IMR-90 (cell line): ENCODE results near the gene RAP2A. TPM values are rescaled to one million over a fixed set of nuclear protein-coding genes. Genes with fewer than 3 reads are reported as not detected.

Experiments
- ATAC-seq: fragments of 200-7000 bp; cut with Tn5 transposase; 2 replicates; pipeline ENCODE4 v1.9.1; 2020; ENCODE audit warnings: low read depth, mild to moderate bottlenecking, moderate library complexity
- BruUV-seq: library from RNA; stranded (reverse); fragments of 400-500 nt; replicated peaks from 2 replicates; lab custom pipeline; 2021; lab: Mats Ljungman, UMichigan
- CTCF ChIA-PET: fragments of 300-600 bp; formaldehyde crosslinking; extraction: SDS; loops from one replicate; lab custom pipeline; 2021; ENCODE audit warnings: antibody characterized with exemption; lab: Yijun Ruan, JAX
- POLR2A ChIA-PET: fragments of 300-600 bp; sonication (Branson Sonifier 250); formaldehyde crosslinking; loops from one replicate; lab custom pipeline; 2022; ENCODE audit warnings: antibody characterized with exemption; ENCODE audit not compliant: unreplicated experiment; lab: Charles Lee
- DNase-seq: peaks from one replicate; pipeline ENCODE4 v3.0.0; 2013
- H2AFZ ChIP-seq: replicated peaks from 2 replicates; pipeline ENCODE3; 2013; ENCODE audit warnings: low read length, mild to moderate bottlenecking; ENCODE audit not compliant: poor library complexity
- H2AK5ac ChIP-seq: 2 replicates; pipeline ENCODE4 v1.6.1; 2013; ENCODE audit warnings: low read depth, low read length, inconsistent platforms
- H2AK9ac ChIP-seq: replicated peaks from 2 replicates; pipeline ENCODE3; 2013; ENCODE audit warnings: mild to moderate bottlenecking, low read depth, low read length, moderate library complexity; ENCODE audit not compliant: poor library complexity
- H2BK120ac ChIP-seq: 2 replicates; pipeline ENCODE4 v1.6.1; 2013; ENCODE audit warnings: low read depth, low read length, inconsistent platforms
- H2BK15ac ChIP-seq: 3 replicates; pipeline ENCODE4 v1.6.1; 2013; ENCODE audit warnings: low read depth, low read length, inconsistent platforms
- H2BK20ac ChIP-seq: 2 replicates; pipeline ENCODE4 v1.6.1; 2013; ENCODE audit warnings: low read depth, mild to moderate bottlenecking, inconsistent platforms, low read length, moderate library complexity
- H2BK5ac ChIP-seq: 2 replicates; pipeline ENCODE4 v1.6.1; 2013; ENCODE audit warnings: mild to moderate bottlenecking, low read depth, low read length, inconsistent platforms; ENCODE audit not compliant: poor library complexity, severe bottlenecking
- H3K14ac ChIP-seq: replicated peaks from 2 replicates; pipeline ENCODE4 v1.6.1; 2013; ENCODE audit warnings: low read depth, low read length, inconsistent platforms
- H3K18ac ChIP-seq: 2 replicates; pipeline ENCODE4 v1.6.1; 2013; ENCODE audit warnings: low read depth, low read length, control low read depth
- H3K23ac ChIP-seq: 2 replicates; pipeline ENCODE4 v1.6.1; 2013; ENCODE audit warnings: low read depth, low read length, inconsistent platforms
- H3K27ac ChIP-seq: 2 replicates; pipeline ENCODE4 v1.5.1; 2013; ENCODE audit warnings: mild to moderate bottlenecking, control low read depth, low read length; ENCODE audit not compliant: insufficient read depth
- H3K27me3 ChIP-seq: 2 replicates; pipeline ENCODE4 v1.6.1; 2013; ENCODE audit warnings: low read length; ENCODE audit not compliant: control insufficient read depth, insufficient read depth
- H3K36me3 ChIP-seq: 2 replicates; pipeline ENCODE4 v1.6.1; 2013; ENCODE audit warnings: low read length, mixed read lengths; ENCODE audit not compliant: control insufficient read depth, insufficient read depth
- H3K4ac ChIP-seq: 2 replicates; pipeline ENCODE4 v1.6.1; 2013; ENCODE audit warnings: low read depth, low read length, inconsistent platforms
- H3K4me1 ChIP-seq: 2 replicates; pipeline ENCODE4 v1.6.1; 2013; ENCODE audit warnings: low read length, mixed read lengths; ENCODE audit not compliant: control insufficient read depth, insufficient read depth
- H3K4me2 ChIP-seq: 2 replicates; pipeline ENCODE4 v1.6.1; 2013; ENCODE audit warnings: low read depth, mild to moderate bottlenecking, control low read depth, low read length, moderate library complexity
- H3K4me3 ChIP-seq: 2 replicates; pipeline ENCODE4 v1.5.1; 2013; ENCODE audit warnings: low read depth, mild to moderate bottlenecking, control low read depth, low read length, moderate library complexity; ENCODE audit not compliant: insufficient read depth
- H3K56ac ChIP-seq: 2 replicates; pipeline ENCODE4 v1.6.1; 2013; ENCODE audit warnings: low read length, inconsistent platforms; ENCODE audit not compliant: insufficient read depth; ENCODE audit errors: extremely low read depth
- H3K79me1 ChIP-seq, 2 experiments: 2 replicates each; pipeline ENCODE4 v1.6.1; 2013; ENCODE audit warnings: low read length in 2 of 2, inconsistent platforms in 1 of 2, low read depth in 1 of 2
- H3K9ac ChIP-seq: 2 replicates; pipeline ENCODE4 v1.6.1; 2013; ENCODE audit warnings: low read depth, low read length, control low read depth
- H3K9me1 ChIP-seq: 2 replicates; pipeline ENCODE4 v1.6.1; 2013; ENCODE audit warnings: low read length, inconsistent platforms; ENCODE audit not compliant: insufficient read depth
- H3K9me3 ChIP-seq: 2 replicates; pipeline ENCODE4 v1.6.1; 2013; ENCODE audit warnings: low read length; ENCODE audit not compliant: control insufficient read depth, insufficient read depth
- H4K20me1 ChIP-seq: 2 replicates; pipeline ENCODE4 v1.6.1; 2013; ENCODE audit warnings: low read length, inconsistent platforms; ENCODE audit not compliant: insufficient read depth
- H4K5ac ChIP-seq: 2 replicates; pipeline ENCODE4 v1.6.1; 2013; ENCODE audit warnings: mild to moderate bottlenecking, low read depth, low read length, control low read depth
- H4K8ac ChIP-seq, 2 experiments: 2 replicates each; pipeline ENCODE4 v1.6.1; 2013; ENCODE audit warnings: low read depth in 2 of 2, low read length in 2 of 2, control low read depth in 1 of 2, inconsistent platforms in 1 of 2
- H4K91ac ChIP-seq: 2 replicates; pipeline ENCODE4 v1.6.1; 2013; ENCODE audit warnings: low read depth, low read length, inconsistent platforms; ENCODE audit not compliant: insufficient read depth
- CEBPB ChIP-seq: IDR thresholded peaks from 2 replicates; pipeline ENCODE4 v1.6.1; 2012; ENCODE audit warnings: low read depth, low read length, improper control_type of control experiment
- MXI1 ChIP-seq: IDR thresholded peaks from 2 replicates; pipeline ENCODE4 v1.6.1; 2012; ENCODE audit warnings: low read depth, mild to moderate bottlenecking, low read length, moderate library complexity, borderline replicate concordance
- WGBS, 2 experiments: methylation state at CpG; one replicate each; pipeline versions ENCODE4 v1.1.5 to v1.1.7; 2013; ENCODE audit warnings: missing lambda C conversion rate in 2 of 2; ENCODE audit not compliant: insufficient read length in 1 of 2; ENCODE audit errors: extremely low coverage in 2 of 2; 5-methylcytosine and 5-hydroxymethylcytosine counted together
- dilution Hi-C: fragments of 300-500 bp; cut with HindIII; formaldehyde crosslinking; loops from one replicate; pipeline ENCODE4 v1.14.3; 2018; ENCODE audit warnings: low sequenced_read_pairs; ENCODE audit not compliant: unreplicated experiment
- in situ Hi-C: fragments of 300-500 bp; cut with MboI; formaldehyde crosslinking; loops from 3 replicates; pipeline ENCODE4 v1.14.3; 2019; ENCODE audit warnings: low sequenced_read_pairs, inconsistent platforms, mixed read lengths
- intact Hi-C: fragments of 100-400 bp; cut with micrococcal nuclease; formaldehyde crosslinking; loops from 2 replicates; pipeline ENCODE4 v1.10.0; 2022
- polyA plus RNA-seq, 3 experiments: library from polyadenylated mRNA; depleted of rRNA; stranded (reverse); fragments of >200 nt; gene quantifications; 2 replicates each; pipeline ENCODE4 v1.2.3, GENCODE V29; 2012; ENCODE audit warnings: low replicate concordance in 1 of 3
- total RNA-seq: library from RNA; depleted of rRNA; stranded (reverse); fragments of >200 nt; gene quantifications from 2 replicates; pipeline ENCODE4 v1.2.3, GENCODE V29; 2012
- TF ChIP-seq, protein P1 (sequence below): conservative IDR thresholded peaks from 2 replicates; pipeline ENCODE4 v1.5.1; 2012; ENCODE audit warnings: mild to moderate bottlenecking, low read depth, low read length, improper control_type of control experiment

RAP2A gene
- total and polyA plus RNA-seq, 2 of the 4 experiments (the other 2 are of a cell fraction): 6.4 to 21.0 TPM

DNA sequence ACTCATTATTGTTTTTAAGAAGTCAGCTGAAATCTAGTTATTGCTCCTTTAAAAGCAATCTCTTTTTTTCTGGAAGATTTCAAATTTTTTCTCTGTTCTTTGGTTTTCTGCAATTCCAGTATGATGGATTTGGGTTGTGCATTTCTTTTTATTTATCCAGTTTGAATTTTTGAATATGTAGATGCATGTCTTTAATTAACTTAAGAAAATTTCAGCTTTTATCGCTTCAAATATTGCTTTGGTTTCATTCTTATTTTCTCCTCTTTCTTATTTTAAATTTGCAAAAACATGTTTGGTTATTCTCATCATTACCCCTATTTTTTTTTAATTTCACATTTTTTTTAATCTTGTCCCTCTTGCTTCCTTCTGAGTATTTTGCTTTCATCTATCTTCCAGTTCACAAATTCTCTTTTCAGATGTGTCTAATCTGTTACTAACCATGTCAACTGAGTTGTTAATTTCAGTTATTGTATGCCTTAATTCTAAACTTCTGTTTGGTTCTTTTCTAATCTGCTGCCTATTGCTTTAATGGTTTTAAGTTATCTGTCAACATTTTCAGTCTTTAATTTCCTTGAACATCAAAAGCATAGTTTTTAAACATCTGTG is 56.8 kb downstream of the RAP2A start:
- no peak overlapping the region for H4K5ac ChIP-seq
- H3K79me1 ChIP-seq: no peaks in the 10 kb centered on the region
- H3K9me3 ChIP-seq: no peaks in the 10 kb centered on the region
- H2BK20ac ChIP-seq: no peak overlapping the region
- TF ChIP-seq MXI1 (no peak), CEBPB (no peak)
- TF ChIP-seq, protein P1, sequence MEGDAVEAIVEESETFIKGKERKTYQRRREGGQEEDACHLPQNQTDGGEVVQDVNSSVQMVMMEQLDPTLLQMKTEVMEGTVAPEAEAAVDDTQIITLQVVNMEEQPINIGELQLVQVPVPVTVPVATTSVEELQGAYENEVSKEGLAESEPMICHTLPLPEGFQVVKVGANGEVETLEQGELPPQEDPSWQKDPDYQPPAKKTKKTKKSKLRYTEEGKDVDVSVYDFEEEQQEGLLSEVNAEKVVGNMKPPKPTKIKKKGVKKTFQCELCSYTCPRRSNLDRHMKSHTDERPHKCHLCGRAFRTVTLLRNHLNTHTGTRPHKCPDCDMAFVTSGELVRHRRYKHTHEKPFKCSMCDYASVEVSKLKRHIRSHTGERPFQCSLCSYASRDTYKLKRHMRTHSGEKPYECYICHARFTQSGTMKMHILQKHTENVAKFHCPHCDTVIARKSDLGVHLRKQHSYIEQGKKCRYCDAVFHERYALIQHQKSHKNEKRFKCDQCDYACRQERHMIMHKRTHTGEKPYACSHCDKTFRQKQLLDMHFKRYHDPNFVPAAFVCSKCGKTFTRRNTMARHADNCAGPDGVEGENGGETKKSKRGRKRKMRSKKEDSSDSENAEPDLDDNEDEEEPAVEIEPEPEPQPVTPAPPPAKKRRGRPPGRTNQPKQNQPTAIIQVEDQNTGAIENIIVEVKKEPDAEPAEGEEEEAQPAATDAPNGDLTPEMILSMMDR: no peak
- ChIA-PET CTCF (no interaction called here), POLR2A (no interaction called here)
- no peak overlapping the region for H3K4me2 ChIP-seq
- H2BK5ac ChIP-seq: no peak overlapping the region
- no peak overlapping the region for H2BK120ac ChIP-seq
- DNase-seq (no peak), ATAC-seq (no peak)
- no peak overlapping the region for H2AK9ac ChIP-seq
- intact Hi-C loops: no loop called here
- H3K4me3 ChIP-seq: no peak overlapping the region
- no peak overlapping the region for H3K27ac ChIP-seq
- no CpG with 5 or more reads among the region's 1 CpG for WGBS, 2 experiments
- no peak overlapping the region for H3K9ac ChIP-seq
- no peaks in the 10 kb centered on the region for H3K4me1 ChIP-seq
- no peak overlapping the region for H2BK15ac ChIP-seq
- in situ Hi-C loops: no loop called here
- H4K91ac ChIP-seq: no peak overlapping the region
- no peak overlapping the region for H3K4ac ChIP-seq
- no peaks in the 10 kb centered on the region for H4K20me1 ChIP-seq
- no peak overlapping the region for H3K56ac ChIP-seq
- no peak overlapping the region for H2AK5ac ChIP-seq
- no peaks in the 10 kb centered on the region for H3K36me3 ChIP-seq
- BruUV-seq: no TSS peak
- no peak overlapping the region for H3K18ac ChIP-seq
- no peaks in the 10 kb centered on the region for H3K27me3 ChIP-seq
- H2AFZ ChIP-seq: no peak overlapping the region
- no peak overlapping the region for H3K23ac ChIP-seq
- dilution Hi-C loops: no loop called here
- no peaks in the 10 kb centered on the region for H3K9me1 ChIP-seq
- H4K8ac ChIP-seq: no peak overlapping the region
- no peak overlapping the region for H3K14ac ChIP-seq
